Stimulated activated CD4-positive, alpha-beta T cell treated with anti-CD3 and anti-CD28 coated beads, Interleukin-2, amount 100 ng/mL, for 48 hours (primary cell): ENCODE data around the gene TAF7L.

Experiments used
- DNase-seq, 2 donors: peaks; one replicate each; pipeline ENCODE4 v3.0.0-alpha.2; 2020

Gene TAF7L

DNA sequence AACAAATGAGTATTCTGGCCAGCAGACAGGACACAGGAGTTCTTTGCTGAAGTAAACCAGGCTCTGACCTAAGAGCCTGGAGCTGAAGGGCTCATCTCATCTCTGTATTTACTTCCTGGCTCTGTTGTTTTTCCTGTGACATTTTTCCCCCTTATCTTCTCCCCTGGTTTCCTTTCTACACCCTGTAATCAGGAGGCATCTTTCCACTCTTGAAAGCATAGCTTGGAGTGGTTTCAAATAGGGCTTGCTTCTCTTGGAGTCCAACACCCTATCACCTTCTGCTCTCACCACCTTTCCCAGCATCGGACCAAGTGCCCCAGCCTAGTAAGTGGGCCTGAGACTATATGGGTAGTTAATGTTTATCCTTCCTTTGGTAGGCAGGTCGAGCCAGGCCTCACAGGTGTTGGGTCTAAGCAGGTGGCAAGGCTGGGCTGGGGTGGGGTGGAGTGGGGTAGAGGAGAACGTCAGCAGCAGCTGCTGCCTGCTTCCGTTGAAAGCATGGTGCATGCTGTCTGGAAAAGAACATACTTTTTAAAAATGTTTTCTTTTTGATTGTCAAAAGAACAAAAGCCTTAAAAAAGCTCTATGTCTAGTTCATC is 70.4 kb downstream of the TAF7L start:
- DNase-seq: no peak

DNA sequence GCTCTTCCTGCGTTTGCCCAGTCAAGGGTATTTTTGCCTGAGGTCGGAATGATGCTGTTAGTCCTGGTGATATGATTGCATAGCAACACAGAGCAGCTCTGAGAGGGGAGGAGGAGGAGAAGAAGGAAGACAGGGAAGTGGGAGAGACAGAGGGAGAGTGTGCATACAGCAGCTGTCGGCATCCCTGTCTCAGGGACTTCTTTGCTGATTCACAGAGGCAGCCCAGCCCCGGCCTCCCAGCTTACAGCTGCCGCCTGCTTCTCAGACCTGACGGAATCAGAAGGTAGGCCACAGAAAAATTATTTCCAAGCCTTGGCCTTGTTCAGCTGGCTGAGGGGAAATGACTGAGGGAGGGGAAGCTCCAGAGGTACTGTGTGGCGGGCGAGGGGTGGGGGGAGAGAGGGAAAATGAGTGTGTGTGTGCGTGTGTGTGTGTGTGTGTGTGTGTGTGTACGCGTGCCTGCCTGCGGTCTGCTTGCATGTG is 71.2 kb downstream of the TAF7L start:
- DNase-seq: no peak

DNA sequence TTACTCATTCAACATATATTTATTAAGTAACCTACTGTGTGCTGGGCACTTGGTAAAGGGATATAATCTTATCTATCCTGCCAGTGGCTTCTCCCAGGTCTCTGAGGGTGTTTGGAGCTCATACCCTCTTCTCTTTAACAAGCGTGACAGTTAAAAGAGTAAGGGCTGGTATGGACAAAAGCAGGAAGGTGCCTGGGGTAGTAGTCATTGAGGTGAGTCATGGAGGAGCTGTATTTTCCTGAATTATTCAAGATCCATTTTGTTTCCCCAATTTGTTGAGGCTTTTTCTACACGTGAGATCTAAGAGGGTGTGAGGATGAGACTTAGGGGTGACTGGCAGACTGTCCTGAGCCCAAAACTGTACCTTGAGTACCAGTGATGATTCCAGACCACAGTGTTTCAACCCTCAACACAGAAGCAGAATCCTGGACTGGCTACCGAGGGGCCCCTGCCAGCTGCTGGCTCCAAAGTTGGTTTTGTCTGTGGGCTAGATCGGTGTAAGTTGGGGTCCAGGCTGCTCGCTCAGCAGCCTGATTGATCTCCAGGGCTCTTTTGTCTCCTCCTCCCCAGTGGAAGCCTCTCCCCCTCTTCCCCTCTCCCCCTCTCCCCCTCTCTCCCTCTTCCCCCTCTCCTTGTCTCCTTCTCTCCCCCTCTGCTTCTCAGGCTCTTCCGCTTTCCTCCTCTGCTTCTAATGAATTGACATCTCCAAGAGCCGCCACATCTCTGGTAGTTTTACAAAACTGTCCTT is 71.8 kb downstream of the TAF7L start, which contains the start of gene DRP2:
DRP2 (plus strand) TSS at position 671 of the 748 bp plus-strand sequence. CDS start 11,862 bp downstream, outside the sequence.
- DNase-seq: no peak
